ENCODE measurements around the gene ABCG1.

ABCG1 gene

GRCh38 chr21:42234464-42235241, 15.7 kb downstream of the ABCG1 start:
- DNase-seq = peak; percentile 64

DNA sequence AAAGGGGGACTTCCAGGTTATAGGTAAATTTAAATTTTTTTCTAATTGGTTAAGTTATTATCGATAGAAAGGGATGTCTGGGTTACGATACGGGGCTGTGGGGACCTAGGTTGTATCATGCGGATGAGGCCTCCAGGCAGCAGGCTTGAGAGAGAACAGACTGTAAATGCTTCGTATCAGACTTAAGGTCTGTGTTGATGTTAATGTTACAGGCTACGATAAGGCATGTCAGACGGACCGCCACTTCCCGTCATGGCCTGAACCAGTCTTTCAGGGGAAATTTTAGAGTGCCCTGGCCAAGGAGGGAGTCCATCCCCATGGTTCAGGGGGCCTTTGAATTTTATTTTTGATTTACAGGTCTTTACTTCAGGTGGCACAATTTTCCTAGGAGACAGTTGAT, 16.7 kb downstream of the ABCG1 start:
- no peak for DNase-seq

DNA sequence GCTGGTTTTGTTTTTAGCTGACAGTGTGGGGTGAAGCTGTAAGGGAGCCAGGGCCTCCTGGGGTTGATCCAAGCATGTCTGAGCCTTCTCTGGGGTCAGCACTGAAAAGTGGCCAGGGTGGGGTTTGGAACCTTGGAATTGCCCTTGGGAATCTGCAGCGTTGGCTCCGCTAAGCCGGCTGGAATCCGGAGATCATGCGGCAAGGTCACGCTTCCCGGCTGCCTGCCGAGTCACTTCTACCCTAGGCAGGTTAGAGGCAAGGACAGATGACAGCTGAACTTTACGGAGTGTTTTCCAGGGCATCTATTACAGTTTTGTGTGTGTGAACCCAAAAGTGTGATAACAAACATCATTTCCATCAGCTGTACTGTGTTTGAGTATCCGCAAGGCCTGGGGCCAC, 17.1 kb downstream of the ABCG1 start:
- DNase-seq = no peak

GRCh38 chr21:42236693-42237092, 17.8 kb downstream of the ABCG1 start:
- no peak for DNase-seq

GRCh38 chr21:42237161-42237560, 18.2 kb downstream of the ABCG1 start:
- no peak for DNase-seq

DNA sequence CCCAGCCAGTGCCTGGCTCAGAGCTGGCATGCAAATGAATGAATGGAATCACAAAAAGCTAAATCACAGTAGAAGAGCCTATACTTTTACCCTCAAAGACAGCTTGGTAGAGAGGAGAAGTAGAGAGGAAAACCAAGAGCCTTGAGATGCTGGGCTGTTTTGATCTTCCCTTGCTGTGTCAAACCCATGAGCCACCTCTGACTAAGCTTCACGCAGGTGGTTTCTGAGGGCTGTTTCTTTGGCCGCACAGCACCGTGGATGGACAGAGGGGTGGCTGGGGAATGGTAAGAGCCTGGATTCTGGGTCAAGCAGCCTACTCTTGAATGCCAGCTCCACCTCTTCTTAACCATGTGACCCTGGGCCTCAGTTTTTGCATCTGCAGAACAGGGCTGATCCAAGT, 18.6 kb downstream of the ABCG1 start:
- no peak for DNase-seq

DNA sequence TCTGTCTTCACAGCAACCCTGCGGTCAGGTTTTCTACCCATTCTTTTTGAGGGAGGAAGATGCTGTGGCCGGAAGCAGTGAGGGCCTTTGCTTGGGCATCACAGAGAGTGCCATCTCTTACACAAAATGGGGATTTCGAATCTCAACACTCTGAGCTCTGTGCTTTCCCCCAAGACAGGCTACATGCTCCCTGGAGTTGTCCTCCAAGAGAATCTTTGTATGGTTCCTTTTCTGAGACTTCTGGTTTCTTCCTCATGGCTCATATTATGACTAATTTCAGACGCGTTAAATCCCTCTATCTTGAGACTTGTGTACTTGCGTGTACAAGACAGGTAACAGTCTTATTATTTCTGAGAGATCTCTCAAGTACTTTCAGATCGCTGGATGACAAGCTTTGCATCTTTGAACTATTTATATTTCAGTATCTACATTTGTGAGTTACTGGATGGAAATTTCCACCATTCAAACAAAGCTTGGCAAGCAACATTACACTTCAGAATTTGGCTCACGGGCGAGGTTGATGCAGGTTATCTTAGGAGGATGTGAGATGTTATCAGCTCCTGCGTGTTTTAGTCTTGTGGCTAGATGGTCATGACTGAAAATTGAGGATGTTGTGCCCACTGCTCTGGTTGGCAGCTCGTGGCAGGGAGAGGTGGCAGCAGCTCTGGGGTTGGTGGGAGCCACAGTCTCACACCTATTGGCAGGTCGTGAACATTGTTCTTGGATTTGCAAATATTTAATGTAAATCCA, 19.4 kb downstream of the ABCG1 start:
- DNase-seq = no peak

DNA sequence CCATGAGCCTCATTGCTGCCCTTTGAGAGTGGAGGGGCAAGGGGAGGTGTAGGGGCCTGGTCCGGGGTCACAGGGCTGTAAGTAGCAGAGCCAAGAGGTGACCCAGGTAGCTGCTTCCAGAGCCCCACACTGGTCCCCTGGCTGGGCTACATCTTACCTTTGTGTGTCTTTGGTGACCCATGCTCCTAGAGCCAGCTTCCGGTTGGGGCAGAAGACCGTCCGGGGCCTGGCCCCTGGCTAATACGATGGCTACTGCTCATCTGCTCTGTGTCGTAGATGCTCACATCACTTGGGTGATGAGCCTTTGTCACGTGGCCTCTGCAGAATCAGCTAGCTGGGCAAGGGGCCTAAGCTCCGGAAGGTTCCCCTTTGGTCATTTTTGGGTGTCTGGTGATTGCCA, 20.6 kb downstream of the ABCG1 start:
- no peak for DNase-seq

DNA sequence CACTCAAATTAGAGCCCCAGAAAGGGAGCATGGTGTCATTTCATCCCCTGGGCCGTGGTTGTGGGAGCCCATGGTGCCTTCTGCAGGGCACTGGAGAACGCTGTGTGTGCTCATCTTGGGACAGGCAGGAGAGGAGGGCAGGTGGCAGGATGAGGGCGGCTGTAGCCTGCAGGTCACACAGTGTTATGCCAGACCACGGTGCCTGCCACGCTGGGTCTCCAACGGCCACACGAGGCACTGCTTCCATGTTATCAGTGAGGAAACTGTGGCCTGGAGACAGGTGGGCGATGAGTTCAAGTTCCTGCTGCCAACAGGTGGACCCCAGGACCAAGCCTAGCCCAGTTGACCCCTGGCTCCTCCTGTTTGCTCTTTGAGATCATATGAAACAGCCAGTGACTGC, 21.0 kb downstream of the ABCG1 start:
- DNase-seq = no peak

- no peak for DNase-seq
Measured at GRCh38 chr21:42242611-42243010, 23.7 kb downstream of the ABCG1 start.

GRCh38 chr21:42243026-42243425, 24.1 kb downstream of the ABCG1 start:
- DNase-seq = no peak

DNA sequence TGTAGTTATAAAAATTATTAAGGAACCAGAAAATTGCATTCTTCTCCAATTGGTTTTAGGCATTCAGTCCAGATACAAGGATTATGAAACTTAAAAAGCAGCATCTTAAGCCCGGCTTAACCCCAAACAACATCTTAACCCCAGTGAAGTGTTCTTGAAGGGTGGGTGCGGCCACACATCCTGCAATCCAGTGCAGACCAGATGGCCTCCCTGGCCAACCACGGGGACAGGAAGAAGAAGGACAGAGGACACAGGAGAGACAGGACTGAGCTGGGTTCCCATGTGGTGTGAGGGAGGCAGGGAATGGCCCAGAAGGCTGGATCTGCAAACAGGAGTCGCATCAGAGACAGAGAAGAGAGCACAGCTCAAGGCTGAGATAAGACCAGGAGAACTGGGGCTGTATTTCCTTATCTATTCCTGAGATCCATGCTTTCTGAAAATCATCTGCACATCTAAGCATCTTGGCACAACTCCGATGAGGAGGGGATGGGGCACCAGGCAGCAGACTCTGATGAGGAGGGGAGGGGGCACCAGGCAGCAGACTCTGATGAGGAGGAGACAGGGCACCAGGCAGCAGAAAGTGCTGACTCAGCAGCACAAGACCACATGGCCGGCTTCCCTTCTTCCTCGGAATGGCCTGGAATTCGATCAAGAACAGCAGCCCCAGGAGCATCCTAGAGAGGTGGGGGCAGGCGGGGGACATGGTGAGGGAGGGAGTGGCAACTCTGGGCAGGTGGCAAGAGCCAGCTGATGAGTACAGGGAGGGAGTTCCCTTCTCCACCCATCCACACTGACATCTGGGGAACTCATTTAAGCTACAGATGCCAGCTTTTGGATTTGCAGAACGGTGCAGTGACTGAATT, 26.6 kb downstream of the ABCG1 start:
- no peak for DNase-seq

GRCh38 chr21:42247716-42248115, 28.8 kb downstream of the ABCG1 start:
- no peak for DNase-seq

DNA sequence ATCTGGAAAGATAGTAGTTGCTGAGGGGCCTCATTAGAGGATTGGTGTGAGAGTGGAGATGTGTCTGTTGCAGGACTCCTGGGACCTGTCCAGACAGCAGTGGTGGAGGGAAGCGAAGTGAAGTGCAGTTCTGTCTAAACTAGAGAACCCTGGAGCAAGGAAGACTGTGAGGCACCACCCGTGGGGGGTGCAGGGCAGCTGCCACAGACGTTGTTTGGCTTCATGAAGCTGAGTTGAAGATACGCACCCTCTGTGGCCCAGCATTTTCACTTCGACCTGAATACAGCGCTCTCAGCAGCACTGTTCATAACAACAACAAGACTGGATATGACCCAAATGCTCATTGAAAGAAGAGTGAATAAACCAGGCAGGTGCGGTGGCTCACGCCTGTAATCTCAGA, 29.3 kb downstream of the ABCG1 start:
- no peak for DNase-seq

- DNase-seq = no peak
Measured at GRCh38 chr21:42248783-42249597, 30.1 kb downstream of the ABCG1 start.

- no peak for DNase-seq
Measured at GRCh38 chr21:42250422-42251403, 31.8 kb downstream of the ABCG1 start.

DNA sequence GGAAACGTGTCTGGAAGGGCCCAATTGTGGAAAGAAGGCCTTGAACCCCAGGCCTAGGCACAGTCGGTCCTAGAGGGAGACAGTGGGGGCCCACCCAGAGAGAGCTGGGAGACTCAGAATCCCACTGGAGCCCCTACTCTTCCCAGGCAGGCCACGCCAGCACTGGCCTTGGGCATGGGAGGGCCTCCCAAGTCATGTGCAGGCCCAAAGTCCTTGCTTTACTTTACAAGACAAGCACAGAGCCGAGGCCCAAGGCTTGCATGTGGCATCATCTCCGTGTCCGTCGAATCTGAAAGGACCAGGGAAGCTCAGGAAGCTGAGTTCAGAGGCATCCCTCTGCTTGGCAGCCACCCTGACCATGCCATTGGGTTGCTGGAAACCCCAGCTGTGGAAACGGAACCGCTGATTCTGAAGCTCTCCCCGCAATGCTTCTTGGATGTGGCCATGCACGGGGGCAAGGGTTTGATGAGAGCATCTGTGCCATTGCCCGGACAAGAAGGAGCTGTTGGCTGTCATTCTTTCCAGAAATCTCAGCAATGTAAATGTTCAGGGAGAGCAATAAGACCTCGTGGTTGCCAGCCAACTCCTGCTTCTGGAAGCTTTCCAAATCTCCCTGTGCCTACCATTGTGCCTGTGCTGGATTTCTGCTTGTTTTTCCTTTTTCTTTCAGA, 32.8 kb downstream of the ABCG1 start:
- DNase-seq = no peak

DNA sequence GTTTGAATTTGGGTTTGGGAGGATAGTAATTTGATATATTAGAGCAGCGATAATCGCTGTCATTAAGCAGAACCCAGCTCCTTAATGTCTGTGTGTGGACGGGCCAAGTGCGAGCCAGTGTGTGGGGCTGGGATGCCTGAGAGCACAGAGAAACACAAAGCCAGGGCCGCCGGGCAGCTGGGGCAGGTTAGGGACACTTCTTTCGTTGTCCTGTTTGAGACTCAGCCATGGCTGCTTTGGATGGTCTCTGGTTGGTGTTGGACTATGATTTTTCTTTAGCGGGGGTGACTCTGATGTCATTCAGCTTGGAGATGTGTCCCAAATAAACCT, 33.4 kb downstream of the ABCG1 start:
- no peak for DNase-seq

- DNase-seq = no peak
Measured at GRCh38 chr21:42252778-42253340, 33.9 kb downstream of the ABCG1 start.

GRCh38 chr21:42253466-42253865, 34.5 kb downstream of the ABCG1 start:
- DNase-seq = no peak

DNA sequence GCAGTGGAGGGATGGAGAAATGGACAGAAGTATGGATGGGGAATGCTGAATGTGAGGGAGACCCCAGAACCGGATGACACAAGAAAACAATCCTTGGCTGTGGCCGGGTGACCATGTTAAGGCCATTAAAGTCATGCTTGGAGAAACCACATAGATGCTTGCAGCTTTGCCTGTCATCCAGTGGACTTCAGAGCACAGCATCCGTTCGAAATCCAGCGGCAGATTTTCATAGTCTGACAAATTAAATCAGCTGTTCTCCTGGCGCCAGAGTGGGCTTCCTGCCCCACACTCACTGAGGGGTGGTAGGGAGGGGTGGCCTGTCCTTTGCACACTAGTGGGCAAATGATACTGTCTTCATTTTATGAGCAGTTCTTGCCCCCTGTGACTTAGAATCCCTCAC, 35.1 kb downstream of the ABCG1 start:
- DNase-seq = no peak
